Activated CD8-positive, alpha-beta memory T cell treated with anti-CD3 and anti-CD28 coated beads for 4 hours (primary cell): Measurements from ENCODE around the gene GABRG3.

Experiments
- DNase-seq, 2 donors: peaks; one replicate each; pipeline ENCODE4 v3.0.0-alpha.2; 2020; ENCODE audit warnings: low read depth in 2 of 2

Gene GABRG3

DNA sequence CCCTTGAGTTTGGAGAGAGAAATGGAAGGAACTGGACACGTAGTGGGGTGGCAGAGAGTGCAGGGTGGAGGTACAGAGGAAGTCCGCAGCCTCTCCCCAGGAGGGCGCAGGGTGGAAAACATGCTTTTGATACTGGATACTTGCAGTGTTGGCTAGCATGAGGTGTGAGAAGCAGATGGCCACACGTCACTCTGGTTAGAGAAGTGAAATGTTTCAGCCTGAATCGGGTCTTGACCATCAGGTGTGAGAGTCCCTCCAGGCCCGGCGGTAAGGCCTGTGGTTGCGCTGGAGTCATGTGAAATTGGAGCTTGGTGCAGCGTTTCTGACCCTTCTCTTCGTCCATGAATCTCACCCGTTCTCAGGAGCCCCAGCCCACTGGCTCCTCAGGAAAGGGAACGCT lies 93.1 kb downstream of the GABRG3 start:
- DNase-seq: no peak

DNA sequence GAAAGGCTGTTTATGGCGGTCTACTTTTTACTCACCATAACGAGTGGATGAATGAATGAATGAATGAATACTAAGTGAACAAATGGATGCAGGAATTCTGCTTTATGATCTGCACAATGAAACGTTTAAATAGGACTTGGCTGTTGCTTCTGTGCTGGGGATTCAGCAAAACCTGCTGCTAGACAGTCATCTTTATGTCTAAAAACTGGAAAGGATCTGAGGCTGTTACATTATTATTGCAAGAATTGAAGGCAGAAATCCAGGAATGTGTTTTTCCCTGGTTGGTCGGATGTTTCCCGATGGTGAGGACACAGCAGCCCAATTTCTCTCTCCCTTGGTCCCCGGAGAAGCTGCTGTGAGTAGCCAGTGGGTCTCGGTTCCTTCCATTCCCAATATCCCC lies 94.2 kb downstream of the GABRG3 start:
- no peak for DNase-seq

GRCh38 chr15:27065785-27066184 lies 94.8 kb downstream of the GABRG3 start:
- no peak for DNase-seq

- no peak for DNase-seq
These were observed 95.5 kb downstream of the GABRG3 start for GRCh38 chr15:27066446-27066845.

GRCh38 chr15:27067175-27067574 lies 96.2 kb downstream of the GABRG3 start:
- DNase-seq: no peak

- DNase-seq: no peak
These were observed 99.9 kb downstream of the GABRG3 start for GRCh38 chr15:27070841-27071240.

DNA sequence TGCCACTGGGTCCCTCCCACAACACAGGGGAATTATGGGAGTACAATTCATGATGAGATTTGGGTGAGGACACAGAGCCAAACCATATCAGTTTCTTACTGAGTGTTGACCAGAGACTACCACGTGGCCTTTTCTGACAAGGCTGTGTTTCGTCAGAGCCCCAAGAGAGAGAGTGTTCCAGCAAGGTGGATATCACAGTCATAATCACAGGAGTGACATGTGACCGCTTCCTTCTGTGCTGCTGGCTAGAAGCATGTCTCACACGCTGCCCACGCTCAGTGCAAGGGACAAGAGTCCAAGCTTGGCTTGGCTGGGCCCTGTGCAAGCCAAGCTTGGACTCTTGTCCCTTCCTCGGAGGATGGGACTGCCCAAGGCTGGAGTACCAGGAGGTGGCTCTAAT lies 103.2 kb downstream of the GABRG3 start:
- DNase-seq: no peak

- no peak for DNase-seq
These were observed 106.8 kb downstream of the GABRG3 start for GRCh38 chr15:27077790-27078189.

DNA sequence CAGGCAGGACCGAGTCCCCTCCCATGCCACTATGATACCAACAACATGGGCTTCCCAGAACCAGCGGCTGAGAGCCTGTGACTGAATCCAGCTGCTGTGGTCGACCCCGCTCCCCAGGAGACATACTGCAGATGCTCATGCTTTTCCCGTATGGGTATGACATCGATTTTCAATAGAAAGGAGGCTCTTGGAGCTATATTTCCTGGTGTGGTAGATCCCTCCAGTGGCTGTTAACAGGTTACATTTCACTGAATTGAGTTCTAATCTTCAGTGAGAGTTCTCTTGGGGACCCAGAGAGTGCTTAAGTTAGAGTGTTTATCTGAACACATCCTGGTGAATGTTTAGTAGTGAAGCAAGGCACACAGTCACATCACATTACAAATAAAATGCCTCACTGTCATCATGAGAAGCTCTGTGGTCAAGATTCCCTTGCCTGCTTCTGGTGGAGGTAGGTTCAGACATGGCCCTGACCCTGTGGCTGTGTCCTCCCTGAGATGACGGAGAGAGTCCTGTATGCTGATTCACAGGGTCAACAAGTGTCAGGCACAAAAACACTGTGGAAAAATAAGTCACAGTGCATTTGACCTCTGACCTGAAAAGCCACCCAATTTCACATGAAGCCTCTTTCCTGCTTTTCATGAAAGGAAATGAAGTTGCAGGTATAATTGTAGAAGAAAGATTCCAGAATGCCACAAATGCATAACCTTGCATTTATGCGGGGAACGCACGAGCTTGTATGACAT lies 110.9 kb downstream of the GABRG3 start:
- DNase-seq: no peak

- DNase-seq: no peak
These were observed 111.5 kb downstream of the GABRG3 start for GRCh38 chr15:27082526-27082925.

GRCh38 chr15:27084844-27085243 lies 113.9 kb downstream of the GABRG3 start:
- no peak for DNase-seq

DNA sequence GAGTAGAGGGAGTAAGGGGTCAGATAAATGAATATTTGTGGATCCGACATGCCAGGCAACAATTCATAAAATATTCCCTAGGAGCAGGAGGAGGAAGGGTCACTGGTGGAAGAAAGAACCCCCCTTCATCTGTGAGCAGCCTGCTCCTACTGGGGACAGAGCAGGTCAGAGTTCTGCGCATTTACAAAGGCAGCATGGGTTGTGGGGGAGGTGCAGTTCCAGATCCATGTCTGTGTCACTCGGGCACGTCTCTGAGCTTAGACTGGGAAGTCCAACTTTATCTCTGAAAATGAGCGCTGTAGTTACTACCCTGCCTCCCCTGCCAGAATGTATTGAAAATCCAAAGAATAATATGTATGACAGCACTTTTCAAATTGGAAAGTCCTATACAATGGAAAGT lies 115.2 kb downstream of the GABRG3 start:
- DNase-seq: no peak

DNA sequence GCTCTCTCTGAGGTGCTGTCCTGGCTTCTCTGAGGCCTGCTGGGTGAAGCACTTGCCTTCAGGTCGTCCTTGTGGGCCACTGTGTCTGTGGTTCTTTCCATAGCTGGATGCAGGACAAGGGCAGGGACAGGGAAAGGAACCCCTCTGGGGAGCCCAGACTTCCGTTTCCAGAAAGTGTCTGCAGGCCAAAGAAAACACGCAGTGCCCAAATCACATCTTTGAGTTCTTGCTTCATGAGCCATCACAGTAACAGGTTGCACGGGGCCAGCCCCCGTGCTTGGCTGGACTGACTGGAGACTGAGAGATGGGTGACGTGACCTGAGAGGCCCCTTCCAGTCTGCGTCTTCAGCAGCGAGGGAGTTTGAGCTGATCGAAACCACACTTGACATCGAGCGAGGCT lies 115.8 kb downstream of the GABRG3 start:
- no peak for DNase-seq

- DNase-seq: no peak
These were observed 116.9 kb downstream of the GABRG3 start for GRCh38 chr15:27087651-27088583.

DNA sequence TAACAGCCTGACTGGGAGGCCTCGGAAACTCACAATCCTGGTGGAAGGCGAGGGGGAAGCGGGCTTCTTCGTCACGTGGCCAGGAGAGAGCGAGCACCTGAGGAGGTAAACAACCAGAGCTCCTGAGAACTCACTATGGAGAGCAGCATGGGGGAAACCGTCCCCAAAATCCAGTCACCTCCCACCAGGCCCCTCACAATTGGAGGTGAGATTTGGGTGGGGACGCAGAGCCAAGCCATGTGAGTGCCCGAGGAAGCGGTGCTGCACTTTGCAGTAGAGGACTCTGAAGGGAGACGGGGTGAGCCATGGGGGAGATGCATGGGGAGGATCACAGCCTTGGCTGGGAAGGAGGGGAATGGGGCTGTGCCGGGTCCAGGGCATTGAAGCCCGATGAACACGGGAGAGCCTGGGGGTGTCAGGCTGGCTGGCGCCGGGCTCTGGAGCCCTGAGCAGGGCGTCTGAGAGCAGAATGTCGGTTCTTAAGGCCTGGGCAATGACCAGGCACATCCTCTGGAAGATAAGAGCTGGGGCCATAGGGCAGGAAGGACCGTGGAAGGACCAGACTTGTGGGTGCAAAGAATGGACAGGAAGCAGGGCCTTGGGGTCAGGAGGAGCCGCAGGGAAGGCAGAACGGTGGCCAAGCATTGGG lies 117.7 kb downstream of the GABRG3 start:
- no peak for DNase-seq

GRCh38 chr15:27089233-27089586 lies 118.2 kb downstream of the GABRG3 start:
- no peak for DNase-seq

GRCh38 chr15:27089676-27090075 lies 118.7 kb downstream of the GABRG3 start:
- no peak for DNase-seq

DNA sequence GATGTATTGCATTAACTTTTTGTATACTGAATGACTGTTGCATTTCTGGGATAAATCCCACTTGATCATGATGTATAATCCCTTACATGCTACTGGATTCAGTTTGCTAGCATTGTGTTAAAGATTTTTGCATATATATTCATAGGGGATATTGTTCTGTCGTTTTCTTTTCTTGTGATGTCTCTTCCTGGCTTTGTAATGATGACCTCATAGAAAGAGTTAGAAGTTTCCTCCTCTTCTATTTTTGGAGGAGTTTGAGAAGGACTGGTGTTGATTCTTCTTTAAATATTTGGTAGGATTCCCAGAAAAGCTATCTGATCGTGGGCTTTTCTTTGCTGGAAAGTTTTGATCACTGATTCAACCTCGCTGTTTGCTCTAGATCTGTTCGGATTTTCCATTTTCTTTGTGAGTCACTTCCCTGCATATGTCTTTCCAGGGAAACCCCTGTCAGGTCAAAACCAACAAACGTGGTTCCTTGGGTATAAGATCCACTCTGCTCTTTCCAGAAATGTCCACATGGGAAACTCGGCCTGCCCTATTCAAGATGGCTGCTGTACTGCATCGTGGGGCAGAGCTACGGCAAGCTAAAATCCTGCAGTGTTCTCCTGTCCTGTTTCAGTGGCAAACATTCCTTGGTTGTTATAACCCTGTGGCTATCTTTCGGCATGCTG lies 120.4 kb downstream of the GABRG3 start:
- DNase-seq: no peak

DNA sequence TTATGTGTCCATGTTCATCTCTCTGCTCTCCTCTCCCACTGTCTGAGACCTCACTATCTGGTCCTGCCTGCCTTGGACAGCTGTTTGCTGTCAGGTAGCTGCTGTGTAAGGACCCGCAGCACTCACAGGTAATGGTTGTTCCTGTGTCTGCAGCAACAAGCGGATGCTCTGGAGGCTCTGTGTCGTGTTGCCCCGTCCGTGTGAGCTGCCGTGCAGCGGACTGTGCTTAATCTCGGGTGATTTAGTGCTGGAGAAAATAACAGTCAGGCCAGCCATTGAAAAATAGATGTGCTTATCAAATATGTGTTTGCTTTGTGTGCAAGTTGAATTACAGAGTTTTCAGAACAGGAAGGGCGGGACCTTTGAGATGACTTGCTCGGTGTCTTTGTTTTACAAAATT lies 121.4 kb downstream of the GABRG3 start:
- no peak for DNase-seq

- no peak for DNase-seq
These were observed 123.3 kb downstream of the GABRG3 start for GRCh38 chr15:27094235-27094634.

GRCh38 chr15:27095886-27096624 lies 125.1 kb downstream of the GABRG3 start:
- no peak for DNase-seq
